Measurements from ENCODE around the gene KRI1.

Gene KRI1

DNA sequence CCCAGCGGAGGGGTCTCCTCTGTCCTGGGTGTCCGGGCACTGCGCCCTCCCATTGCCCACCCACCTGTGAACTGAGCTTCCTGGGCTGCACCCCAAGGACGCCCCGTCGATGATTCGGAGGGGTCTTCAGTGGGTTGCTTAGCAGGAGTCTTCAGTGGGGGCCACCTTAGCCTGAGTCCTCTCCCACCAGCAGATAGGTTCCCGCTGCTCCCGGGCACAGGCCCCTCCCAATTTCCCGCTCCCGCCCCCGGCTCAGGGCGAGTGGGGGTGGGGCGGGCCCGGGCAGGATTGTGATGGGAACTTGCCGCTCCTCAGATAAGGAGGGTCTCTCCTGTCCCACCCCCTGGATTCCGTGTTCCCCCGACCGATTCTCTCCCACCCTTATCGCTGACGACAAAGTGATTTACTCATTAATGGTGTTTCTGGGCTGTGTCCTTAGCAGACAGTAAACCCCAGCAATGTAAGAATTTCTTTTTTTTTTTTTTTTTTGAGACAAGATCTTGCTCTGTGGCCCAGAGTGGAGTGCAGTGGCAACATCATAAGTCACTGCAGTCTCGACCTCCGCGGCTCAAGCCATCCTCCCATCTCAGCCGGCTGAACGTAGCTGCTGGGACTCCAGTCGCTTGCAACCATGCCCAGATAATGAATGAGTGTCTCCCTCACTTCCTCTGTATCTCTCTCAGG, 47.9 kb downstream of the KRI1 start:
- peak in 2 of 5 experiments; percentile 43 to 68 for DNase-seq

DNA sequence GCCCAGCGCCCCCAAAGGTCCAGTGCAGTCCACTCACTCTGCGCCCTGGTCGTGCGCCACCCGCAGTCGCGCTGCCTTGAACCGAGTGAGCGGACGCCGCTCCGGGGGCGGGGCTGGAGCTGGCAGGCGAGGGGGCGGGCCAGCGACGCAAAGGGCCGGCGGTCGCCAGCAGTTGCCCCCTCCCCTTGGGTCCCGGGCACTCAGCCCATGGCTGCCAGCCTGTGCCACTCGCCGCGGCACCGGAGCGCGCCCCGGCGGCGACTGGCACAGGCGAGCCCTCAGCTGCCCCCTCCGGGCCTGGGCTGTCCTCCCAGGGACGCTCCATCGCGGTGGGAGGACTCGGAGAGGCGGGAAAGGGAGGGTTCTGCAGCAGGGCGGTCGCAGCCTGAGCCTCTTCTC, 48.5 kb downstream of the KRI1 start, which contains the start of gene S1PR5:
TSS of gene S1PR5 (minus strand) at position 87 of the 399 bp plus-strand sequence. CDS start 2,436 bp downstream, outside the sequence.
- no peak for DNase-seq

DNA sequence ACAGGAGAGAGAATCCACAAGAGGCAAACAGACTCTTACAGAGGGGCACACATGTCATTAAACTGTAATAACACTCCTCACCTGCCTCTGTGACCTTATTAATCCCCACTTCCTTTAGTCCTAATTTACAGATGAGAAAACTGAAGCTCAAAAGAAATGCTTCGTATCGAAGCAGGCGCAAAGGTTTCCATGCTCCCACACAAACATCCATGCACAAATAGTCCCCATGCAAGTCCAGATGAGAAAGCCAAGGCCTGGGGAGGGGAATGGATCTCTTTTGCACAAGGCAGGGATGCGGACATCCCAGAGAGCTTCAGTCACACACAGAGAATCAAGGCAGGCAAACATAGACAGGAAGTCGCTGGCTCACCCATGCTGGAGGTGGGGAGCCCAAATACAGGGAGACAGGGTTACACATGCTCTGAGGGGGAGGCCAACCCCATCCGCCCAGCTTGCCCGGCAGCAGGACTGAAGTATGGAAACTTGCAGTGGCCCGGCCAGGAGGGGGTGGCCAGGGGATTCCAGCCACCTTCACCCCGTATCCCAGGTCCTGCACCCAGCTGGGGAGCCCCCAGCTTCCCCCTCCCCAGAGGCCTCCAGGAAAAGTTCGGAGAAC, 49.0 kb downstream of the KRI1 start:
- peak in 1 of 5 experiments; percentile 58 for DNase-seq

DNA sequence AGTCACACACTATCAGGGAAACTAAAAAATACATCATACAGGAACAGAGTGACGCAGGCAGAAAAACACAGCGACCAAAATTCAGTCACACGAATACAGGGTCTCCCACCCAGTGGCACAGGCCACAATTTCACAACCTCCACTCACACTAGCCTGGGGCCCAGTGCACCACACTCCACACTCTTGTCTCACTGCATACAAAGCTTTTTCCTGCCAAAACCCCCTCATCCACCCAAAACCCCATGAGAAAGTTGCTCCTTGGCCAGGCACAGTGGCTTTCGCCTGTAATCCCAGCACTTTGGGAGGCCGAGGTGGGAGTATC, 49.8 kb downstream of the KRI1 start:
- peak in 1 of 5 experiments; percentile 86 for DNase-seq

DNA sequence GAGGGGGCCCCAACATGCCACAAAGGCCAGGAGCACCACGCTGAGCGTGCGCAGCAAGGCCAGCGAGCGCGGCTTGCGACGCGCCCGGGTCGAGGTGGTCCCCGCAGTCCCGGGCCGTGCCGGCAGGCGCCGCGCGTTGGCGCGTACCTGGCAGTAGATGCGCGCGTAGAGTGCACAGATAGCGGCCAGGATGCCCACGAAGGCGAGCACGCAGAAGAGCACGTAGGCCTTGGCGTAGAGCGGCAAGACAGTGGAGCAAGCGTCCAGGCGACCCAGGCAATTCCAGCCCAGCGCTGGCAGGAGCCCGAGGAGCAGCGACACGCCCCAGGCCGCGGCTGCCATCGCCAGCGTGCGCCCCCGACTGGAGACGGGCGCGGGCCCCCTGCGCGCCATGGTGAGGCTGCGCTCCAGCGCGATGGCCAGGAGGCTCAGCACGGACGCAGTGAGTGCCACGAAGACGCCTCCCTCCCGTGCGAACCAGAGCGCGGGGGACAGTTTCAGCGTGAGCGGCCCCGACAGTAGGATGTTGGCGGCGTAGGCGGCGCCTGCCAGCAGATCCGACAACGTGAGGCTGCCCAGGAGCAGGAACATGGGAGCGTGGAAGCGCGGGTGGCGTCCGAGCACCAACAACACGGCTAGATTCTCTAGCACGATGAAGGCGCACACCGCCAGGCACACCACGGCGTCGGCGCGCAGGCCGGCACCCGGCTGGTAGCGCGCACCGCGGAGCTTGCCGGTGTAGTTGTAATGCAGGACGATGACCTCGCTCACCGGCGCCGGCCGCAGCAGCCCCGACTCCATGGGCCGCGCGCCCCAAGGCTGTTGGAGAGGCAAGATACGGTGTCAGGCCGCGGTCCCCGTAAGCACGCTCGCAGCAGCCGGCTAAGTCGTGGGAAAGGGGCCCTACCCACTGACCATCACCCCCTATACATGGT, 51.3 kb downstream of the KRI1 start:
- DNase-seq, result peak in 1 of 5 experiments; percentile 69

DNA sequence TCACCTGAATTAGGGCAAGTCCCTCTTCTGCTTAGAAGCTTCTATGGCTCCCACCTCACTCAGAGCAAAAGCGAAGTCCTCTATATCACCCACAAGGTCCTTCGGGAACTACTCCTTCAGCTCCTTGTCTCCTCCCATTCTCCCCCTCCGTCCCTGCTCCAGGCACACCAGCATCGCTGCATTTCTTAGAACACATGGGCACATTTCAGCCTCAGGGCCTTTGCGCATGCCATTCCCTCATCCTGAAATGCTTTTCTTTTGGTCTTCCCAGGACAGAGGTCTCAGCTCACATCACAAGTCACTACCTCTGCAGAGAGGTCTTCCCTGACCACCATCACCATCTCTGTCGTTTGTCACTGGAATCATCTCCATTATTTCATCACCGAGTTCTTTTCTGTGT, 52.6 kb downstream of the KRI1 start:
- DNase-seq, result no peak

DNA sequence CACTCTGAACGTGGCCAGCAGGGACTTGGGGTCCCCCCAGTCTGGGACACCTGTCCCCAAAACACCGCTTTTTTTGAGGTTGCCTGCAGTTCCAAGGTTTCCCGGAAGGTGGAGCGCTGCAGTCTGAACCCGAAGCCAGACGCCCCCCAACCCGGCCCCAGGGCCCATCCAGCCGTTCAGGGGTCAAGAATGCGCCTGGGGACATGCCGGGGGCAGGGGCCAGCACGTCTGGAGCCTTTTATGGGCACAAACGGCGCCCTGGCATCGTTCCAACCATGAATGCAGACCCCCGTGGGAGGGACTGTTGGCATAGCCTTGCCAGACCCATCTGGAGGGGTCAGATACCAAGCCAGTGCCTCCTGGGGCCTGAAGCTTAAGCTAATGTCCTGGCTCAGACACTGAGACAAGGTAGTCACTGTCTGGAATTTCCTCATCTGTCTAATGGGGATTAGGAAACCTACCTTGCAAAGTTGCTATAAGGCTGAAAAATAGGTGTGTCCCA, 55.5 kb downstream of the KRI1 start:
- peak in 4 of 5 experiments; percentile 31 to 59 (median 38) for DNase-seq

DNA sequence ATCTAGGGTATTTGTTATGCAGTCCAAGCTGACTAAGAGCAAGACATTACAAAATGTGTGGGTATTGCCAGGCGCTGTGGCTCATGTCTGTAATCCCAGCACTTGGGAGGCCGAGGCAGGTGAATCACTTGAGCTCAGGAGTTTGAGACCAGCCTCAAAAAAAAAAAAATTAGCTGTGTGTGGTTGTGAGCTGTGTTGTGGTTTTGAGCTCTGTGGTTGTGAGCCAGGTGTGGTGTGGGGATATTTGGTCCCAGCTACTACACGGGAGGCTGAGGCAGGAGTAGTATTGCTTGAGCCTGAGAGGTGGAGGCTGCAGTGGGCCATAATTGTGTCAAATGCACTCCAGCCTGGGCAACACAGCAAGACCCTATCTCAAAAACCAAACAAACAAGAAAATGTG, 57.1 kb downstream of the KRI1 start:
- peak in 2 of 5 experiments; percentile 35 to 53 for DNase-seq

DNA sequence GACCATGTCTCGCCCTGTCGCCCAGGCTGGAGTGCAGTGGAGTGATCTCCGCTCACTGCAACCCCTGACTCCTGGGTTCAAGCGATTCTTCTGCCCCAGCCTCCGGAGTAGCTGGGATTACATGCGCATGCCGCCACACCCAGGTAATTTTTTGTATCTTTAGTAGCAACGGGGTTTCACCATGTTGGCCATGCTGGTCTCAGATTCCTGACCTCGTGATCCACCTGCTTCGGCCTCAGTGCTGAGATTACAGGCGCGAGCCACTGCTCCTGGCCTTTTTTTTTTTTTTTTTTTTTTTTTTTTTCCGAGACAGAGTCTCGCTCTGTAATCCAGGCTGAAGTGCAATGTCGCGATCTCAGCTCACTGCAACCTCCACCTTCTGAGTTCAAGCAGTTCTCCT, 57.8 kb downstream of the KRI1 start:
- DNase-seq, result no peak

DNA sequence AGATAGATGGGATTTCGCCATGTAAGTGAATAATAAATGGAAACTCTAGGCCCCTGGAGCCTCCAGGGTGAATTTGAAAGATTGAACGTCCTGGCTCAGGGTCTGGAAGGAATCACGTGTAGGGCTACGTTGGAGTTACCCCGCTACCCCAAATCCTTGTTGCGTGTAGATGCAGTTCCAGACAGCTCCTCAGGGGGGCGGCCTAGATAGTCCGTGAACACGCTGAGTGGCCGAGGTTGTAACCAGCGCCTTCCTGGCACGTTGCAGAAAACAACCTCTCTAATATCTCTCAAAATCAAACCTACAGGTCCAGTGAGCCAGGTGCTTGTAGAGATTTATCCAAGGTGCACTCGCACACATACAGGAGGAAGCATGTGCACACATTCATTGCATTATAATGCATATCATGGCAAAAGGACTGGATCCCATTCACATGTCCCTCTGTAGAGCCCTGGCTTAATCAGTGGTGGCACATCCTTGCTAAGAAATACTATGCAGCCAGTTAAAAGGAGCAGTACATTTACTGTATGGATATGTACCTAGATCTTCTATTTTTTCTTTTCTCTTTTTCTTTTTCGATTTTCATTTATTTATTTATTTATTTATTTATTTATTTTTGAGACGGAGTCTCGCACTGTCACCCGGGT, 60.1 kb downstream of the KRI1 start:
- DNase-seq, result peak; percentile 46 to 85 (median 66)
